NOMO-1 treated with dmso at 0.1 percent for 144 hours (cell line): Measurements from ENCODE around the gene RNPEPL1.
A peak's percentile ranks its signal among the peaks of the same experiment; 100 is the strongest.
"Not testable (repeated sequence)": the region's sequence is repeated elsewhere in the genome, so short reads cannot be mapped to it uniquely, and the experiment has no call there.

Source experiments
- DNase-seq: peaks from one replicate; lab custom pipeline; 2025; ENCODE audit not compliant: unreplicated experiment; lab: John Stamatoyannopoulos, UW

RNPEPL1 gene

DNA sequence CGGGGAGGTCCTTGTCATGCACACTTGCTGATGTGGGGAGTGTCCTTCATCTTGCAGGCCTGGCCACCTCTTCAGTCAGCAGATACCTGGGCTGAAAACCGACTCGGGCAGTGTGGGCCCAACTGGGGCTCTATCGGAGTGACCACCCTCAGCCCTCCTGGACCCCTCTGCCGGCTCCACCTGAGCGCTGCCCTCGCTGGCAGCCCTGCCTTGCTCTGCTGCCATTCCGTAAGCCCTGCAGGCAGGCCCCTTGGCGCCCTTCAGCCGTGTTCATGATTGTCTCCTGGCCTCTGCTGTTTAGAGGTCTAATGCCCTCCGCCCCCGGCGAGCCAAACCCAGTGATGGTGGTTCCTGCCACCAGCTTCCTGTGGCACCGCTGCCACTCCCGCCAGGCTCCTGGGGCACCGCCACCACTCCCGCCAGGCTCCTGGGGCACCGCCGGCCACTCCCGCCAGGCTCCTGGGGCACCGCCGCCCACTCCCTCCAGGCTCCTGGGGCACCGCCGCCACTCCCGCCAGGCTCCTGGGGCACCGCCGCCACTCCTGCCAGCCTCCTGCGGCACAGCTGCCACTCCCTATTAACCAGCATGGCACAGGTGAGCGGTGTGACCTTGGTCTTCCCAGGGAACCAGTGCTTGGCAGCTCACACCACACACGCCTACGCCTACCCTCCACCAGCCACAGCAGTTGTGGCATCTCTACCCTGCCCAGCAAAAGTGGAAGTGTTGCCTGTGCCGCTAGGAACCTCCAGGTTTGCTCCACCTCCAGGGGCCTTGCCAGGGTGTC lies 34.2 kb downstream of the RNPEPL1 start:
- DNase-seq: no peak

GRCh38 chr2:240603081-240603835 lies 35.0 kb downstream of the RNPEPL1 start:
- no peak for DNase-seq

GRCh38 chr2:240603846-240604245 lies 35.6 kb downstream of the RNPEPL1 start:
- DNase-seq: no peak

GRCh38 chr2:240604291-240604938 lies 36.1 kb downstream of the RNPEPL1 start:
- DNase-seq: peak; percentile 50

GRCh38 chr2:240604939-240605716 lies 36.8 kb downstream of the RNPEPL1 start:
- DNase-seq: no peak

- DNase-seq: no peak
These were observed 37.8 kb downstream of the RNPEPL1 start for GRCh38 chr2:240605867-240606743.

DNA sequence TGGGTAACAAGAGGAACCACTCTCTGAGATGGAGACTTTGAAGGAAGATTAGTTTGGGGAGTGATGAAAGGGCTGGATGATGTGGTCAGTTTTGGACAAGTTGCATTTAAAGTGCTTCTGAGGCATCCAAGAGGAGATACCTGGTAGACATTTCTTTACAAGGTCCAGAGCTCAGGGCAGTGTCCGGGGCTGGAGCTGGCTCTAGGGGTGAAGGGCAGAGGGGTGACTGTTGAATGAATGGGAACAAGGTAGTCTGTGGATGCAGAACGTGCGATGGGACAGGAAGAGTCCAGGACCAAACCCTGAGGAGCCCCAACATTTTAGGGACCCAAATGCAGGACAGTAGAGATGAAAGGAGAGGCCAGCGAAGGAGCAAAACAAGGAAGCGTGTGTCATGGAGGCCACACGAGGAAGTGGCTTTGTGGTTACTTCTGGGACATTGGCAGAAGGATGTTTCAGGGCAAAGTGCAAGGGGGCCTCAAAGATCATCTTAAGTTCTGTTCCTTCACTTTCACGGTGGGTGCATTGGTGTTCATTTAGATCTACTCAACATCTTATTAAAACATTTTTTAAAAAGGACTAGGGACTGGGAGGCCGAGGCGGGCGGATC lies 43.4 kb downstream of the RNPEPL1 start:
- peak; percentile 52 for DNase-seq

- no peak for DNase-seq
These were observed 45.5 kb downstream of the RNPEPL1 start for GRCh38 chr2:240613781-240614180.

- no peak for DNase-seq
These were observed 46.1 kb downstream of the RNPEPL1 start for GRCh38 chr2:240614391-240614790.

- DNase-seq: no peak
These were observed 47.1 kb downstream of the RNPEPL1 start for GRCh38 chr2:240615396-240615795.

DNA sequence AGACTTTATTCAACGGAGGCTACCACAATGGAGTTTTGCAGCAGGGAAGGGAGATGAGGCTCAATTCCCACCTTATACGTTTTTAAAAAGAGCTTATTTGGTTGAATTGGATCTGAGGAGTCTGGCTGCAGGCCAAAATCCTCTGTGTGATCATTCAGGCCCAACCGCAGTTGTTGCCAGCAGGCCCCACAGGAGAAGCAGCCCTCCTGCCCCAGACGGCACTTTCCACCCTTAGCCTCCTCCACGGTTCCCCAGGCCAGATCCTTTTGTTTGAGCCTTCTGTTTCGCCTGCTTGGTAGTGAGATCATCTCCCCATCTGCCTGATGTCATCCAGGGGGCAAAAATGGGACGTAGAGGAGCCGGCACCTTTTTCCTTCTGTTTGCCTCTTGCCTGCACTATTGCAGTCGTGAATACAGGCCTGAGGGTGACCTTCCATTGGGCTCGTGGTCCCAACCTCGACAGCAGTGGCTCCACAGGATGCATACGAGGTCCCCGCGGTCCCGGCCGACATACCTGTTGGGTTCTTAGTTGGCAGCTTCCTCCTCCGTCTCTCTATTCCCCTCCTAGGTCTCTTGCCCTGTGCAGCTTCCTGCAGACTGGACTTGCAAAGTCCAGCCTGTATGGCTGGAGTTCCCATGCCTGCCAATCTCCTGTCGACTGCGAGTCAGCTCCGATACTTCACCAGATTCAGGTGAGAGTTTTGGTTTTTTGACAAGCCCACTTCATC lies 47.7 kb downstream of the RNPEPL1 start:
- no peak for DNase-seq

- DNase-seq: not testable (repeated sequence)
These were observed 48.8 kb downstream of the RNPEPL1 start for GRCh38 chr2:240616860-240617666.

DNA sequence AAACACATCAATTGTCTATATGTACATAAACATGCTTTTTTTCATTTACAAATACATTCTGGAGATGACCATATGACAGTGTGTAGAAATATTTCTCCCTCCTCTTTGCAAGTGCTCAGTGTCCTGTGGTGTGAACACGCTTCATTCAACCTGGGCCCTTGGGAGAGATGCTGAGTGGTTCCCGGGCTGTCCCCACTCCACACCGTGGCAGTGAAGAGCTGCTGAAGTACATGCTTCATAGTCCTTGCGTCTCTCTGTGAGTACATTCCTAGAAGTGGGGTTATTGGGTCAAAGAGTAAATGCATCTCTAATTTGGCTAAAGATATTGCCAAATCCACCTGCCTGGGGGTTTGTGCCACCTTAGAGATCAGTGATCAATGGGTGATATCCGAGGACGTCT lies 50.5 kb downstream of the RNPEPL1 start:
- no peak for DNase-seq

GRCh38 chr2:240619506-240620148 lies 51.3 kb downstream of the RNPEPL1 start:
- no peak for DNase-seq

GRCh38 chr2:240620149-240620731 lies 52.0 kb downstream of the RNPEPL1 start:
- DNase-seq: no peak

DNA sequence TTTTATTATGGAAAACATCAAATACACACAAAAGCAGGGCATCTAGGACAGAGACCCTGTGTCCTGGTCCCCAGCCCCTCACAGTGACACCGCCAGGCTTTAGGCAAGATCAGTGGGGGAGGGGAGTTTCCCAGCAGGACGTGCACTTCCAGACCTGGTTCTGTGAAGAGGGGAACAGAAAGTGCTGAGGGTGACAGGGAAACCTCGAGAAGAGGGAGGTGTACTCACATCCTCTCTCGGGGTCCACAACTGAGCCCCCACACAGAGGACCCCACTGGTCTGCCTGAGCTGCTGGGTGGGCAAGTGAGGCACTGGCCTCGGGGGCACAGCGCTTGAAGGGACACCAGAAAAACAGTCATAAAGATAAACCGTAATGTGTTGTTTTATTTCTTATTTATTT lies 52.6 kb downstream of the RNPEPL1 start:
- no peak for DNase-seq

- DNase-seq: no peak
These were observed 53.8 kb downstream of the RNPEPL1 start for GRCh38 chr2:240622060-240622411.
